ENCODE measurements around the gene ZNF256. TPM values are rescaled to one million over a fixed set of nuclear protein-coding genes. Genes with fewer than 3 reads are reported as not detected.
A peak's percentile ranks its signal among the peaks of the same experiment; 100 is the strongest.
"Not testable (repeated sequence)": the region's sequence is repeated elsewhere in the genome, so short reads cannot be mapped to it uniquely, and the experiment has no call there.

The ZNF256 gene
- total RNA-seq, 1 experiment from 2014 or later, result not detected

- BruUV-seq (replicated peaks), result TSS peak; percentile 71
- H4K20me1 ChIP-seq (ENCODE audit: insufficient read depth); H3K36me3 ChIP-seq (ENCODE audit: control insufficient read depth in 1 of 2, insufficient read depth in 2 of 2, low read length in 2 of 2); H3K9me2 ChIP-seq (ENCODE audit: insufficient read depth); H3K79me2 ChIP-seq (ENCODE audit: insufficient read depth, low read length); H2AFZ ChIP-seq (ENCODE audit: low read depth, low read length, poor library complexity, severe bottlenecking); CTCF ChIA-PET; H3K4me1 ChIP-seq (ENCODE audit: control insufficient read depth in 1 of 2, insufficient read depth in 2 of 2, low read length in 2 of 2); H3K27me3 ChIP-seq (ENCODE audit: insufficient read depth, low read length); H3K9me3 ChIP-seq (ENCODE audit: control insufficient read depth in 1 of 2, insufficient read depth in 1 of 2, low read depth in 1 of 2, low read length in 2 of 2): not testable (repeated sequence)
- DNase-seq (ENCODE audit: low read depth, low spot score), result peak; percentile 94
- Histone ChIP-seq H3K9ac (ENCODE audit: low read length) (peak within 1 kb of the TSS; percentile 71), H3K4me3 (replicated peaks in 1 of 2; ENCODE audit: low read depth in 1 of 2, low read length in 2 of 2) (peak within 1 kb of the TSS; percentile 65 to 89), H3K4me2 (ENCODE audit: low read length) (peak within 1 kb of the TSS; percentile 85), H3K27ac (ENCODE audit: low read depth, low read length) (peak within 1 kb of the TSS; percentile 58)
- intact Hi-C loops (cut with micrococcal nuclease), result loop anchor here (1.0 to 10.0 kb wide), 3 partner anchors 170 to 338 kb away; partner anchors contain the start of genes ZNF211, ZNF416 and ZNF776
- TF ChIP-seq, protein P1, sequence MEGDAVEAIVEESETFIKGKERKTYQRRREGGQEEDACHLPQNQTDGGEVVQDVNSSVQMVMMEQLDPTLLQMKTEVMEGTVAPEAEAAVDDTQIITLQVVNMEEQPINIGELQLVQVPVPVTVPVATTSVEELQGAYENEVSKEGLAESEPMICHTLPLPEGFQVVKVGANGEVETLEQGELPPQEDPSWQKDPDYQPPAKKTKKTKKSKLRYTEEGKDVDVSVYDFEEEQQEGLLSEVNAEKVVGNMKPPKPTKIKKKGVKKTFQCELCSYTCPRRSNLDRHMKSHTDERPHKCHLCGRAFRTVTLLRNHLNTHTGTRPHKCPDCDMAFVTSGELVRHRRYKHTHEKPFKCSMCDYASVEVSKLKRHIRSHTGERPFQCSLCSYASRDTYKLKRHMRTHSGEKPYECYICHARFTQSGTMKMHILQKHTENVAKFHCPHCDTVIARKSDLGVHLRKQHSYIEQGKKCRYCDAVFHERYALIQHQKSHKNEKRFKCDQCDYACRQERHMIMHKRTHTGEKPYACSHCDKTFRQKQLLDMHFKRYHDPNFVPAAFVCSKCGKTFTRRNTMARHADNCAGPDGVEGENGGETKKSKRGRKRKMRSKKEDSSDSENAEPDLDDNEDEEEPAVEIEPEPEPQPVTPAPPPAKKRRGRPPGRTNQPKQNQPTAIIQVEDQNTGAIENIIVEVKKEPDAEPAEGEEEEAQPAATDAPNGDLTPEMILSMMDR (IDR thresholded peaks at IDR 0.05 in 2 of 3, conservative IDR thresholded peaks at IDR 0.05 in 1 of 3; ENCODE audit: borderline replicate concordance in 1 of 3, insufficient read depth in 1 of 3, low read depth in 2 of 3, low read length in 2 of 3), result peak; percentile 37 to 41 (median 39); a peak in 4 of 6 replicates
- TF ChIP-seq POLR2AphosphoS5 (IDR thresholded peaks at IDR 0.05; ENCODE audit: low read depth, low read length), result peak; percentile 68
- peak; percentile 43 for TF ChIP-seq RAD21 (IDR thresholded peaks at IDR 0.05; ENCODE audit: low read depth)
- peak; percentile 45; the same call in 1 of the 2 replicates for TF ChIP-seq CBX3 (IDR thresholded peaks at IDR 0.05; ENCODE audit: low read depth)
- TF ChIP-seq ELF1 (IDR thresholded peaks at IDR 0.05; ENCODE audit: borderline replicate concordance, low read depth), result peak; percentile 80
- TF ChIP-seq EGR1 (IDR thresholded peaks at IDR 0.05; ENCODE audit: low read depth), result peak; percentile 78
- peak; percentile 56 for TF ChIP-seq MAX (IDR thresholded peaks at IDR 0.05)
- TF ChIP-seq YY1 (IDR thresholded peaks at IDR 0.05; ENCODE audit: extremely low read depth, insufficient replicate concordance, low read depth, low read length), result peak; percentile 42
- TF ChIP-seq SP1 (IDR thresholded peaks at IDR 0.05; ENCODE audit: low read depth), result peak; percentile 86
- ChIA-PET POLR2A (interaction anchor here (1.3 kb wide), 1 partner anchor 170 kb away, joined by 3 read pairs; the partner anchor contains the start of gene ZNF776), RAD21 (ENCODE audit: low non-redundant PET in 1 of 2, low total read pairs in 2 of 2, uncharacterized antibody in 2 of 2, unreplicated experiment in 2 of 2) (interaction anchor here in 1 of 2 experiments (0.6 kb wide), 1 partner anchor 511 kb away, joined by 3 read pairs; no protein-coding TSS in a partner anchor)
- ATAC-seq, result peak; percentile 99
These were observed 31.1 kb downstream of the ZNF256 start, which contains the start of gene ZNF417 for GRCh38 chr19:57916168-57916995. ZNF417 (minus strand) TSS chr19:57916592; CDS start chr19:57916411, 181 bp downstream.
